HG02981 (cell line): ENCODE measurements around the gene RET.

Experiments
- ATAC-seq: cut with Tn5 transposase; IDR thresholded peaks from one replicate; pipeline ENCODE4 v1.9.1; 2021; ENCODE audit warnings: mild to moderate bottlenecking, moderate library complexity; ENCODE audit not compliant: unreplicated experiment

Gene RET

DNA sequence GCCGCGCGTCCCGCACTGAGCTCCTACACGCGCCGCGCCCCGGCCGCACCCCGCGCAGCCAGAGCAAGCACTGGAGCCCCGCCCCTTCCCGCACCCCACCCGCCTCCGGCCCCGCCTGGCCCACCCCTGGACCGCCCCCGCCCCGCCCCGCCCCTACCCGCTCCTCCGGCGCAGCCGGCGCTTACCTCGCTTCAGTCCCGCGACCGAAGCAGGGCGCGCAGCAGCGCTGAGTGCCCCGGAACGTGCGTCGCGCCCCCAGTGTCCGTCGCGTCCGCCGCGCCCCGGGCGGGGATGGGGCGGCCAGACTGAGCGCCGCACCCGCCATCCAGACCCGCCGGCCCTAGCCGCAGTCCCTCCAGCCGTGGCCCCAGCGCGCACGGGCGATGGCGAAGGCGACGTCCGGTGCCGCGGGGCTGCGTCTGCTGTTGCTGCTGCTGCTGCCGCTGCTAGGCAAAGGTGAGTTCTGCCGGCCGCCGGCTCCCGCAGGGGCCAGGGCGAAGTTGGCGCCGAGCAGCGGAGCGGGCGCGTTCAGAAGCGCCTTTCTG, at the start of gene RET:
Gene RET (plus strand): TSS at position 194 of the 545 bp plus-strand sequence. CDS start 190 bp downstream, at position 384.
- ATAC-seq, result no peak

DNA sequence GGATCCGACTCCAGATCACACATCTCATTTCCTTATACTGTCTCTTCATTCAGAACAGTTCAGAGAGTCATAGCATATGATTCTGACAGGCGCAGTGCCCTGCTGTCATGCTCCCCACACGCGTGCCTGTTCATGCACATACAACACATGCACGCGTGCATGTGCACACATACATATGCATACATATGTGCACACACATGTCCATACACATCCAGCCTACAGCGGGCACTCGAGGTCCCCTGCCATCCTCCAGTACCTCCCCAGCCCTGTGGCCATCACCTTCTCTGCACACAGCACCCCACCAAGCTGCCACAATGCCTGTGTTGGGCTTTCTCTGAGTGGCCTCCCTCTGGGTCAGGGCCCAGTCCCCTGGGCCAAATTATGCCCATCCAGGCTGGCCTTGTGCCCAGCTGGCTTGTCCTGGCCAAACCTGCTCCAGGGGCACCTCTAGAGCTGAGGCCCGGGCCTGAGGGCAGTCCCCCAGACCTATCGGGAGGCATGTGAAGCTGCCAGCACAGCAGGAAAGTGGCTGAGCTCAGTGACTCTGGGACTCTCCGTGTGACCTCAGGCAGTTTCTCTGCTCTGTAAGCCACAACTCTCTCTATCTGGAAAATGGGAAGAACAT, 49.4 kb upstream of the RET start:
- no peak for ATAC-seq

GRCh38 chr10:43028143-43028542, 48.7 kb upstream of the RET start:
- no peak for ATAC-seq

DNA sequence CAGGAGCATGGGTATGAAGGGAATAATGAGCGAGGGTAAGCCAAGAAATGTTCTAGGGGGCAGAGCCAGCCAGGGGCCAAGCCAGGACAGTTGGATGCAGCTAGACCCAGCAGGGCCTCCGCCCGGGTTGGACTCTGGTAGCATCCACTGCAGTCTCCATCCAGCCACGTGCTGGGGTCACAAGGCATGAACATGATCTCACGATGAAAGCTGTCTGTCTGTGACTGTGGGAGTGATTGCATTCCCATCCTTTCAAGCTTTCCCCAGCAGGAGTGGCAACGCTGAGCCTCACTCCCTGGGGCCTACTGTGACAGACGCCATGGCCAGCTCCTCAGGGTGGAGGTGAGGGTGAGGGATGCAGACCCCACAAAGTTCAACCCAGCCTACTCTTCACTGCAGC, 47.8 kb upstream of the RET start:
- ATAC-seq, result no peak

DNA sequence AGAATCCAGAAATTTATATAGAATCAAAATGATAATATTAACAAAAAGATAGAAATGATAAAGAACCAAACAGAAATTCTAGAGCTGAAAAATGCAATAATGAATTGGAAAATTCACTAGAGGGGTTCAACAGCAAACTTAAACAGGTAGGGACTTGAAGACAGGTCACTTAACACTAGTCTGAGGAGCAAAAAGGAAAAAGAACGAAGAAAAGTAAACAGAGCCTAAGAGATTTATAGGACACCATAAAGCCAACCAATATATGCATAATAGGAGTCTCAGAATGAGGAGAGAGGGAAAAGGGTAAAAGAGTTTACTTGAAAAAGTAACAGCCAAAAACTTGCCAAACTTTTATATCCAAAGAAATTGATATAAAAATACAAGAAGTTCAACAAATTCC, 44.3 kb upstream of the RET start:
- no peak for ATAC-seq

DNA sequence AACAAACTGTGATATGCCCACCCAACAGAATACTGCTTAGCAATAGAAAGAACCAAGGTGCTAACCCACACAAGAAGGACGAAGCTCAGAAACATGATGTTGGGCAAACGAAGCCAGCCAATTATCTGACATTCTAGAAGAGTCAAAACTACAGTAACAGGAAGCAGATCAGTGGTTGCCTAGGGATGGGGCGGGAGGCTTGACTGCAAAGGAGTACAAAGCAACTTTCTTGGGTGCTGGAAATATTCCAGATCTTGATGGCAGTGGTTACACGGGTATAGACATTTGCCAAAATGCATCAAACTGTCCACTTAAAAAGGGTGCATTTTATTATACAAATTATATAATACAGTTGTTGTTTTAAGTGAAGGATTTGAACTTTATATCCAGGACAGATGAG, 41.1 kb upstream of the RET start:
- ATAC-seq, result no peak

DNA sequence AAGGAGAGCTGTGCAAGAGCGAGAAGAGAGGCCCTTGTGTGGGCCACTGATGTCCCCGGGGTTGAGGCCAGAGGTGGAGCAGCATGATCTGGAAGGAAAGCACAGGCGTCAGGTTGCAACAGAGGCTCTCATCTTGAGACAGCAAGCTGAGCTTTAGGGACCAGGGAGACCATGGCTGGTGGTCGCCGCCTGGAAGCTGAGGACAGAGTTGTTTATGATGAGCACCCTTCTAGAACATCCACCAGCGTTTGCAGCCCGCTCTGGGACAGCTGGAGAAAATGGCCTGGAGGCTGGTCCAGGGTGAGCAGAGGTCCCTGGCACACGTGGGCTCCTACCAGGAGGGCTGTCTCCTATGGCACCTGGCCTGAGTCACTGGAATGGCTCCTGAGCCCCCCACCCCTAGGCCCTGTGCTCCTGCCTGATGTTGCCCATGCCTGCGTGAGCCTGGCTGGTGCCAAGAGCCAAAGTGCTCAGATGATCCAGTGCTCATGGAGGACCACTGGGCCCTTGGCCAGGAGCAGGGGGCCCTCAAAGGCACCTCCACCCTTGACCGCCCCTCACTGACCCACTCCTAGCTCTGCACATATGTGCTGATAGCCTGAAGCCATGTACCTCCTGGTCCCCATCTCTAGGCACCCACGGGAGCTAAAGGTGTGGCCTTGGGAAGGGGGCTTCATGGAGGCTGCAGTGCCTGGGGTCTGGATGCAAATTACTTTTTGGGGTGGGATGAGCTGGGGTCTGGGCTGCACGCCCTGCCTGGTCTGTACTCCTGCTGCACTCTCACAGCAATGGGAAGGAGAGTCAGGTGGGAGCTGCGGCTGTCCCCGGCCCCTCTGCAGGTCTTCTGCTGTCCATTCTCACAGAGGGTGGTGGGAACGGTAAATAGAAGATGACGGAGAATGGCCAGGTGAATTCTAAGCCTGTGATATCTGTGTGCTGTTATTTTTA, 40.1 kb upstream of the RET start:
- ATAC-seq, result no peak

- ATAC-seq, result no peak
Measured at GRCh38 chr10:43037440-43037839, 39.4 kb upstream of the RET start.

DNA sequence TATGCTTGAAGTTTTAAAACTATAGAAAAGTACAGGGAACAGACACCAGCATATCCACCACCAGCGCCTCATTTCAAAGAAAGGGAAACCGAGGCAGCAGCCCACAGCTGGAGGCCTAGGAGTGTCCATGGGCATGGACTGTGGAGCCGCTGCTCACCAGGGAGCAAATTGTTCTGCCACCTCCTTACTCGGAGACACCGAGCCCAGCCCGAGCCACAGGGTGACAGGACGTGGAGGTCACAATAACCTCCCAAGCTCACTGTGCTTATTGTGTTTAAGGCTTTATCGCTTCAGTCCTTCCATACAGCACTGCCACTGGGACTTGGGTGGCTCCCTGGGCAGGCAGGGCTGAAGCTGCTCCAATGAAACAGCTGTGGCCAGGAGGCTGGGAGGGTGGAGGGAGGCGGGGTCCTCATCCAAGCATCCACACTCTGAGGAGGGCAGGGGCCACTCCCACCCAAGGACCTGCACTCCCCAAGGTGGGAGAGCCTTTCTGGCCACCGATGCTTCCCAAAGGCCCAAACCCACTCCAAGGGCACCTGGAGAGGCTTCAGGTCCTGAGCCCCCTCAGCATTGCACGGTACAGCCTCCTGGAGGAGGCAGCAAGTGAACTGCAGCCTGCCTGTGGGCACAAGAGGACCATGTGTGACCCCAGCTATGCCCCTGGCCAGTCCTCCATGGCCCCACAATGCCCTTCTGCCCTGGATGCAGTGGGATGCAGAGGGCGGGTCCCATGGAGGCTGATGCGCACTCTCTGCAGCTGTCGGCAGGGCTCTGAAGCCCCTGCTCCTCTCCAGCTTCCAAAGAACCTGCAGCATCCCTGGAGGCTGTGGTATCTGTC, 38.7 kb upstream of the RET start:
- ATAC-seq, result no peak

- no peak for ATAC-seq
Measured at GRCh38 chr10:43038783-43039623, 37.9 kb upstream of the RET start.

- no peak for ATAC-seq
Measured at GRCh38 chr10:43039624-43040481, 37.0 kb upstream of the RET start.

DNA sequence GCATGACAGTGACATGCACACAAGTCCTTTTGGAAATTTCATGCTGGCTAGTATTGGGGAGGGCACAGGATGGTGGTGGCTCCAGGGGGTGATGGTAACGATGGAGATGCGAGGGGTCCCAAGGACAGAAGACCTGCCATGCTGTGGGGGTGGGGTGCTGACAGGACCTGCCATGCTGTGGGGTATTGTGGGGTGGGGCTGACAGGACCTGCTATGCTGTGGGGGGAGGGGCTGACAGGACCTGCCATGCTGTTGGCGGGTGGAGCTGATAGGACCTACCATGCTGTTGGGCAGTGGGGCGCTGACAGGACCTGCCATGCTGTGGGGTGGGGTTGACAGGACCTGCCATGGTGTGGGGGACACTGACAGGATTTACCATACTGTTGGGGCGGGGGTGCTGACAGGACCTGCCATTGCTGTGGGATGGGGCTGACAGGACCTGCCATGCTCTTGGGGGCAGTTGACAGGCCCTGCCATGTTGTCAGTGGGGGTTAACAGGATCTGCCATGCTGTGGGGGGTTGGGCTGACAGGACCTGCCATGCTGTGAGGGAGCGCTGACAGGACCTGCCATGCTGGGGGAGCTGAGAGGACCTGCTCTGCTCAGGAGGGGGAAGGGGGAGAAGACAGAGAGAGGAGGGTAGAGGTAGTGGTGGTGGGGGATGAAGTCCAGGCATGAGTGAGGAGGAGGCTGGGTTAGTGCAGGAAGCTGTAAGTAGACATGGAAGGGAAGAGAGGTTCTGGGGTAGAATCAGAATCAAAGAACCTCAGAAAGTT, 36.2 kb upstream of the RET start:
- ATAC-seq, result no peak

GRCh38 chr10:43041422-43042342, 35.2 kb upstream of the RET start:
- ATAC-seq, result no peak

- no peak for ATAC-seq
Measured at GRCh38 chr10:43042503-43043341, 34.1 kb upstream of the RET start.

DNA sequence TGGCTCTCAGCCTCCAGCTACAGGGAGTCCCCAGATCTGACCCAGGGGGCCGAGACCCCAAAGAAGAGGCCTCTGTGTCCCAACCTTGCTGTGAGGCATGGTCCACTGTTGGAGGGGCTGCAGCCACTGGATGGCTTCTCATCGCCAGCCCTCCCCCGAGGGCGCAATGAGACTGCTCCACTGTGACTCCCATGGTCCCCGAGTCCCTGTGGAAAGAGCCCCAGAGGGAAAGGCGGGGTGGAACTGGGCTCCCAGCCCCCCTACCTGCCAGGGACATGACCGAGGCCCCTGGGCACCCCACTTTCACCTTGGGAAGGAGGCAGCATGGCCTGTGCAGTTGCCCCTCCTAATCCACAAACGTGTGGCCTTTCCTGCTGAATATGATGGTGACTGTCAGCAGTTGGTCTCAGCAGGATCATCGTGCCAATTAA, 33.5 kb upstream of the RET start:
- ATAC-seq, result no peak

DNA sequence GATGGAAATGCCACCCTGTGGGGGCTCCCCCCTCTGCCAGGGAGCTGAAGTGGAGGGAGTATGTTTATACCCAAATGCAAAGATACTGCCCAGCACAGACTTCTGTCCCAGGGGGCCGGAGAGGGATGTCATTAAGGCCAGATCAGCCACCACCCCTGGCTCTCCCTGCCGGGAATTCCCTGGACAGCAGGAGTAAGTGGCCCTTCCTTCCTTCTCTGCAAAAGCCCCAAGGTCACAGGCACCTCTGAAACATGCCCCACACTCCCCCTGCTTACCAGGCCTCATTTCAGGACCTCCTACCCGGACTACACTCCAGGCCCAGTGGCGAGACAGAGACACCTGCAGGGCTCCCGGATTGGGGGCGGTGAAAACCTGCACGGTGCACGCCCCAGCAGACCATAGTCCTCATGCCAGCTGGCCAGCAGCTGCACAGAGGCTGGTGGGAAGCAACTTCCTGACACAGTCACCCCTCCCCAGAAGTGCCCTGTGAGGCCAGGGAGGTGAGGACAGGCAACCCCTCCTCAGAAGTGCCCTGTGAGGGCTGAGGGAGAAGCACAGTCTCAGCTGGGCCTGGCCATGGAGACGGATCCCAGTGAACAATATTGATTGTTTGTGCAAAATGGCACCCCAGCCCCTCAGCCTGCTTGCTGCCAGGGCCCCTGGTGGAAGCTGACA, 33.0 kb upstream of the RET start:
- no peak for ATAC-seq
